Neural cell (in vitro differentiated cells): ENCODE measurements around the gene EML6. TPM values are rescaled to one million over a fixed set of nuclear protein-coding genes. Genes with fewer than 3 reads are reported as not detected.

Experiments used
- H2AFZ ChIP-seq: fragments of 200-600, 300-800 bp; sonication (generic), shearing (Covaris generic); 2 replicates; pipeline ENCODE4 v1.6.0; 2014; ENCODE audit warnings: low read depth, mild to moderate bottlenecking, antibody characterized with exemption, low read length, moderate library complexity
- H3F3A ChIP-seq: fragments of 200-600 bp; shearing (Covaris generic); 2 replicates; pipeline ENCODE4 v1.6.1; 2016; ENCODE audit warnings: mild to moderate bottlenecking, moderate library complexity, mixed read lengths, antibody characterized with exemption, low read length; ENCODE audit not compliant: insufficient read depth, poor library complexity, severe bottlenecking
- H3K27ac ChIP-seq: fragments of 200-600, 300-800 bp; sonication (generic), shearing (Covaris generic); 2 replicates; pipeline ENCODE4 v1.5.1; 2014; ENCODE audit warnings: mild to moderate bottlenecking, low read length, moderate library complexity
- H3K27me3 ChIP-seq: fragments of 300-800, 200-600 bp; sonication (generic), shearing (Covaris generic); 2 replicates; pipeline ENCODE4 v1.6.0; 2014; ENCODE audit warnings: mild to moderate bottlenecking, low read depth, low read length, moderate library complexity; ENCODE audit not compliant: insufficient read depth
- H3K36me3 ChIP-seq: fragments of 300-800, 200-600 bp; sonication (generic), shearing (Covaris generic); 2 replicates; pipeline ENCODE4 v1.5.1; 2014; ENCODE audit warnings: mild to moderate bottlenecking, antibody characterized with exemption, low read length, moderate library complexity; ENCODE audit not compliant: insufficient read depth
- H3K4me2 ChIP-seq: fragments of 300-800, 200-600 bp; sonication (generic), shearing (Covaris generic); 2 replicates; pipeline ENCODE4 v1.6.0; 2014; ENCODE audit warnings: mild to moderate bottlenecking, low read length
- H3K4me3 ChIP-seq: fragments of 300-800, 200-600 bp; sonication (generic), shearing (Covaris generic); 2 replicates; pipeline ENCODE4 v1.5.1; 2014; ENCODE audit warnings: mild to moderate bottlenecking, low read length, moderate library complexity
- H3K79me2 ChIP-seq: fragments of 200-600 bp; shearing (Covaris generic); replicated peaks from 2 replicates; pipeline ENCODE4 v1.6.0; 2014; ENCODE audit warnings: mild to moderate bottlenecking, low read length, moderate library complexity; ENCODE audit not compliant: insufficient read depth
- H3K9ac ChIP-seq: fragments of 300-800, 200-600 bp; sonication (generic), shearing (Covaris generic); 2 replicates; pipeline ENCODE4 v1.6.1; 2016; ENCODE audit warnings: mild to moderate bottlenecking, low read length, mixed read lengths
- H3K9me2 ChIP-seq: fragments of 200-600 bp; shearing (Covaris generic); 2 replicates; pipeline ENCODE4 v1.6.1; 2016; ENCODE audit warnings: mild to moderate bottlenecking, low read length, mixed read lengths; ENCODE audit not compliant: insufficient read depth
- H3K9me3 ChIP-seq: fragments of 200-600, 300-800 bp; sonication (generic), shearing (Covaris generic); 2 replicates; pipeline ENCODE4 v1.6.1; 2016; ENCODE audit warnings: mild to moderate bottlenecking, mixed run types, low read length, moderate library complexity, mixed read lengths
- H4K20me1 ChIP-seq: fragments of 200-600 bp; shearing (Covaris generic); 2 replicates; pipeline ENCODE4 v1.6.1; 2016; ENCODE audit warnings: mild to moderate bottlenecking, mixed run types; ENCODE audit not compliant: insufficient read depth
- CTCF ChIP-seq: fragments of 450-650 bp; IDR thresholded peaks from 2 replicates; pipeline ENCODE4 v1.5.1; 2014; ENCODE audit warnings: antibody characterized with exemption, mild to moderate bottlenecking, moderate library complexity; ENCODE audit not compliant: poor library complexity, severe bottlenecking
- EP300 ChIP-seq: fragments of 450-650 bp; conservative IDR thresholded peaks from 2 replicates; pipeline ENCODE4 v1.6.1; 2014; ENCODE audit warnings: antibody characterized with exemption, mild to moderate bottlenecking, moderate library complexity; ENCODE audit not compliant: poor library complexity, severe bottlenecking
- EZH2 ChIP-seq: fragments of 200-600, 300-800 bp; shearing (Covaris generic), sonication (generic); IDR thresholded peaks from 2 replicates; pipeline ENCODE4 v1.6.1; 2014; ENCODE audit warnings: antibody characterized with exemption, low read length, borderline replicate concordance, mild to moderate bottlenecking; ENCODE audit not compliant: insufficient read depth, poor library complexity, severe bottlenecking
- MXI1 ChIP-seq: fragments of 450-650 bp; conservative IDR thresholded peaks from 2 replicates; pipeline ENCODE4 v1.6.1; 2014; ENCODE audit warnings: antibody characterized with exemption, mild to moderate bottlenecking; ENCODE audit not compliant: poor library complexity, severe bottlenecking
- POLR2AphosphoS5 ChIP-seq: IDR thresholded peaks from 2 replicates; pipeline ENCODE4 v1.6.1; 2012
- RAD21 ChIP-seq: fragments of 450-650 bp; conservative IDR thresholded peaks from 2 replicates; pipeline ENCODE4 v1.6.1; 2014; ENCODE audit warnings: antibody characterized with exemption, mild to moderate bottlenecking, moderate library complexity
- REST ChIP-seq: IDR thresholded peaks from 2 replicates; pipeline ENCODE4 v1.6.1; 2012; ENCODE audit warnings: borderline replicate concordance
- SMC3 ChIP-seq: fragments of 450-650 bp; conservative IDR thresholded peaks from 2 replicates; pipeline ENCODE4 v1.6.1; 2014; ENCODE audit warnings: antibody characterized with exemption, mild to moderate bottlenecking, moderate library complexity; ENCODE audit not compliant: poor library complexity
- TAF1 ChIP-seq: IDR thresholded peaks from 2 replicates; pipeline ENCODE4 v1.6.1; 2012; ENCODE audit warnings: low read depth
- polyA plus RNA-seq: library from polyadenylated mRNA; depleted of rRNA; stranded (reverse); fragments of >200 nt; gene quantifications from 2 replicates; pipeline ENCODE4 v1.2.3, GENCODE V29; 2014

EML6 gene
- polyA plus RNA-seq, 1 donor from 2014 or later, result 13.4 TPM

- H3K36me3 ChIP-seq, result no peaks in the 10 kb centered on the region
- no peaks in the 10 kb centered on the region for H3K27me3 ChIP-seq
- H3K9ac ChIP-seq, result no peak overlapping the region
- H3K4me2 ChIP-seq, result no peak overlapping the region
- no peak overlapping the region for H3K27ac ChIP-seq
- no peak for TF ChIP-seq RAD21
- TF ChIP-seq EZH2, result no peak
- TF ChIP-seq MXI1, result no peak
- TF ChIP-seq SMC3, result no peak
- TF ChIP-seq REST, result no peak
- TF ChIP-seq EP300, result no peak
- TF ChIP-seq CTCF, result no peak
- TF ChIP-seq POLR2AphosphoS5, result no peak
- TF ChIP-seq TAF1, result no peak
- no peak overlapping the region for H2AFZ ChIP-seq
- H4K20me1 ChIP-seq, result no peaks in the 10 kb centered on the region
- H3K9me3 ChIP-seq, result no peaks in the 10 kb centered on the region
- no peaks in the 10 kb centered on the region for H3K9me2 ChIP-seq
- H3K79me2 ChIP-seq, result no peaks in the 10 kb centered on the region
- H3F3A ChIP-seq, result no peaks in the 10 kb centered on the region
- no peak overlapping the region for H3K4me3 ChIP-seq
Observed at GRCh38 chr2:54683596-54683995, 39.9 kb upstream of the EML6 start.

- TF ChIP-seq EZH2, result no peak
- TF ChIP-seq EP300, result no peak
- no peak for TF ChIP-seq REST
- no peak for TF ChIP-seq CTCF
- no peak for TF ChIP-seq MXI1
- TF ChIP-seq TAF1, result no peak
- no peak for TF ChIP-seq SMC3
- no peak for TF ChIP-seq RAD21
- TF ChIP-seq POLR2AphosphoS5, result no peak
- Histone ChIP-seq H3K4me3 (no peak overlapping the region), H3K4me2 (no peak overlapping the region), H3K9ac (no peak overlapping the region), H3K9me2 (no peaks in the 10 kb centered on the region), H3K27ac (no peak overlapping the region), H4K20me1 (no peaks in the 10 kb centered on the region), H3K9me3 (no peaks in the 10 kb centered on the region), H2AFZ (no peak overlapping the region), H3K36me3 (no peaks in the 10 kb centered on the region), H3F3A (no peaks in the 10 kb centered on the region), H3K79me2 (no peaks in the 10 kb centered on the region), H3K27me3 (no peaks in the 10 kb centered on the region)
Observed at GRCh38 chr2:54685263-54685775, 38.1 kb upstream of the EML6 start.
